ENCODE results near the gene TPCN2.

TPCN2 gene

DNA sequence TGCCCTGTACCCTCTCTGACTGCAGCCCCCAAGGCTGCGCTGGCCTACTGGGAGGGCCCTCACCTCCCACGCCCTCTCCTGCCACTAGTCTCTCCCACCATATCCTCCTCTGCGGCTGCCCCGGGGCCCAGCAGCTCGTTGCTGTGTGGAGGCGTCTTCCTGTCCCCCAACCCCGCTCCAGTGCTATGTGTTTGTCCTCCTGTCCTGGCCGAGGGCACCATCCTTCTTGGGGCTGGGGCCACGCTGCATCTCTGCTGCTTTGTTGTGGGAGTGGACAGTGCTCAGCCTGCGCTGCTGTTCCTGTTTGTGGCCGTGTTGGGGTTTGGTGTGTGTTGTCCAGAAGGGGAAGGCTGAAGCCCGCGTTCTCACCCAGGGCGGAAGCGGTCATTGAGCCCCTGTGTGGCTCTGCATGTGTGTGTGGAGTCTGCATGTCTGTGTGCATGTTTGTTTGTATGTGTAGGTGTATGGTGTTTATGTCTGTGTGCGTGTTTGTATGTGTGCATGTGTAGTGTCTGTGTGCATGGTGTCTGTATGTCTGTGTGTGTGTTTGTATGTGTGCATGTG is 15.7 kb downstream of the TPCN2 start:
- Histone ChIP-seq H3K4me3 (ENCODE audit: insufficient read depth, low read depth, low read length, poor library complexity, severe bottlenecking) (no peak overlapping the region), H3K27ac (ENCODE audit: insufficient read depth, low read length, poor library complexity, severe bottlenecking) (no peak overlapping the region), H3K36me3 (ENCODE audit: control insufficient read depth, insufficient read depth, low read length) (peaks cover 8% of the 10 kb centered on the region), H3K27me3 (replicated peaks; ENCODE audit: control insufficient read depth, insufficient read depth, low read length, poor library complexity, severe bottlenecking) (no peaks in the 10 kb centered on the region), H3K4me1 (ENCODE audit: control insufficient read depth, insufficient read depth, low read length, poor library complexity, severe bottlenecking) (no peaks in the 10 kb centered on the region), H3K9me3 (ENCODE audit: control insufficient read depth, low read length) (no peaks in the 10 kb centered on the region)
- no peak for DNase-seq

DNA sequence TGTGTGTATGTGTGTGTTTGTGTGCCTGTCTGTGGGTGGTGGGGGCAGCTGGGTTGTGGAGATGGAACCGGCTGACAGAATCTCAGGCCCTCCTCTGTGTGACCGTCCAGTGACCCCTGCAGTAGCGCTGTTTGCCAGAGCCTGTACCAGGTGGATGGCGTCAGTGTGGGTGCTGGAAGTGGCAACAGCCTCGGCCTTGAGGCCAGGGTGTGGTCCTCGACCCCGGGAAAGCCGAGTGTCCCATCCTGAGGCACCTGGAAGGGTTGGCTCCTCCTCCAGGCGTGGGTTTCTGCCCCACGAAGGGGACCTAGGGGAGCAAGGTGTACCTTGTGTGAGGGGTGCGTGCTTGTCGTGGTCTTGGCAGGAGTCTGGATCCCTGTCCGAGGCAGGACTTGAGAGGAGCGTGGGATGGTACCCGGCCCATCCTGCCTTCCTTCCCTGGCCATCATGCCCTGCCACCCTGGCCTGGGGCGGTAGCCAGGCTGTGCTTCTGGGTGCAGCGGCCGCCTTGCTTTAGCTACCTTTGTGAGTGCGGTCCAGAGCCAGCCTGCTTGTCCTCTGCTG is 16.5 kb downstream of the TPCN2 start:
- Histone ChIP-seq H3K27me3 (replicated peaks; ENCODE audit: control insufficient read depth, insufficient read depth, low read length, poor library complexity, severe bottlenecking) (no peaks in the 10 kb centered on the region), H3K9me3 (ENCODE audit: control insufficient read depth, low read length) (no peaks in the 10 kb centered on the region), H3K36me3 (ENCODE audit: control insufficient read depth, insufficient read depth, low read length) (peaks cover 4% of the 10 kb centered on the region), H3K27ac (ENCODE audit: insufficient read depth, low read length, poor library complexity, severe bottlenecking) (no peak overlapping the region), H3K4me1 (ENCODE audit: control insufficient read depth, insufficient read depth, low read length, poor library complexity, severe bottlenecking) (no peaks in the 10 kb centered on the region), H3K4me3 (ENCODE audit: insufficient read depth, low read depth, low read length, poor library complexity, severe bottlenecking) (no peak overlapping the region)
- no peak for DNase-seq

DNA sequence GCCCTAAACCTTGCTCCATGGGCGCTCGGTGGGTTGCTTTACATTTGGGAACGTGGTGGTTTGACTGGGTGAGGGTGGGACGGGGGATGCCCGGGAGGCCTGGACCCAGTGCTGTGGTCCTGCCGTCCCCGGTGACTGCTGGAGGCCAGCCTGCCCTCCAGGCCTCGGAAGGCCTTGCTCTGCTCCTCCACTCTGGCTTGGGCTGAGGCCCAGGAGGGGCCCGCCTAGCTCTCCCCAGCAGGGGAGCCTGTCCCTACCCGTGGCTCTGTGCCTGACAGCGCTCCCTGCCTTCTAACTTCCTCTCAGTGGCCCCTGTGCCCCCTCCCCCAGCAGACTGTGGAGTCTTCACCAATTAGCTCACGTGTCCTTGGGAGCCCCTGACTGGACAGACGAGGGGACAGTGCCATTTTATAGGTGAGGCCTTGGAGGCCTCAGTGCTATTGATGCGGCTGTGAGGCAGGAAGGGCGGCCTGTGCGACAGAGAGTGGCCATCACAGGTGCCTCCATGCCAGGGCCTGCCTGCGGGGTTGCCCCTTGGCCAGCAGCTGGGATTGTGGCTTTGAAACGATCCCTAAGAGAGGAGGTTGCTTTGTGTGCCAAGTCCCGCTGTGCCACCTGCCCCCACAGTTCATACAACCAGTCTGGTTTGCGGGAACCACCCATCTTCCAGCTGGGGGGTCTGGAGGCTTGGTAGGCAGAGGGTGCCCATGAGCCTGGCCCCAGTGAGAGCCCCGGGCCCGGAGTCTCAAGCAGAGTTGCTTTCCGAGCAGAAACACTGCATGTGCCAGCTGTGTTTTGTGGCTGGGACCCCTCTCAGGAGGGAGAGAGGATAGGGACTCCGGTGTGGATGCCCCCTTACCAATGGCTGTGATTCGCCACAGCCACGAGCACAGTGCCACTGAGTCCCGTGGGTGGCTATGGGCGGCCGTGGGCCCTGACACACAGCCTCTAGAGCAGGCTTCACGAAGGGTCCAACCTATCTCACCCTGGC is 17.7 kb downstream of the TPCN2 start:
- Histone ChIP-seq H3K36me3 (ENCODE audit: control insufficient read depth, insufficient read depth, low read length) (peaks cover 11% of the 10 kb centered on the region), H3K27ac (ENCODE audit: insufficient read depth, low read length, poor library complexity, severe bottlenecking) (no peak overlapping the region), H3K9me3 (ENCODE audit: control insufficient read depth, low read length) (no peaks in the 10 kb centered on the region), H3K27me3 (replicated peaks; ENCODE audit: control insufficient read depth, insufficient read depth, low read length, poor library complexity, severe bottlenecking) (no peaks in the 10 kb centered on the region), H3K4me1 (ENCODE audit: control insufficient read depth, insufficient read depth, low read length, poor library complexity, severe bottlenecking) (no peaks in the 10 kb centered on the region), H3K4me3 (ENCODE audit: insufficient read depth, low read depth, low read length, poor library complexity, severe bottlenecking) (no peak overlapping the region)
- no peak for DNase-seq

DNA sequence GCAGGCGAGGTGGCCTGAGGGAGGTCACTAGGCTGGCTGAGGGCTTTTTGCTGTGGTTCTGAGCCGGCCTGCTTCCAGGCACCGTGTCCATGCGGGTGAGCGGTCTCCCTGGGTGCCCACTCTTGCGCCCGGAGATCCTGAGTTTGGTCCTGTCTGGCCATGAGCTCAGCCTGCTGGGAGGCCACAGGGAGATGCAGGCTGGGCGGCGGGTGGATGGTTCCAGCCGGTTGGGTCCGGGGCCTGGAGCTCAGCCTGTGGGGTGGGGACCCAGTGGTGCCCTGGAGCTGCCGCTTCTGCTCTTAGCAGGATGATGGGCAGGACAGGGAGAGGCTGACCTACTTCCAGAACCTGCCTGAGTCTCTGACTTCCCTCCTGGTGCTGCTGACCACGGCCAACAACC is 18.5 kb downstream of the TPCN2 start:
- no peak overlapping the region for H3K4me3 ChIP-seq (ENCODE audit: insufficient read depth, low read depth, low read length, poor library complexity, severe bottlenecking)
- no peak for DNase-seq
- H3K36me3 ChIP-seq (ENCODE audit: control insufficient read depth, insufficient read depth, low read length), result peaks cover 11% of the 10 kb centered on the region
- no peaks in the 10 kb centered on the region for H3K4me1 ChIP-seq (ENCODE audit: control insufficient read depth, insufficient read depth, low read length, poor library complexity, severe bottlenecking)
- H3K27ac ChIP-seq (ENCODE audit: insufficient read depth, low read length, poor library complexity, severe bottlenecking), result no peak overlapping the region
- no peaks in the 10 kb centered on the region for H3K9me3 ChIP-seq (ENCODE audit: control insufficient read depth, low read length)
- no peaks in the 10 kb centered on the region for H3K27me3 ChIP-seq (replicated peaks; ENCODE audit: control insufficient read depth, insufficient read depth, low read length, poor library complexity, severe bottlenecking)

DNA sequence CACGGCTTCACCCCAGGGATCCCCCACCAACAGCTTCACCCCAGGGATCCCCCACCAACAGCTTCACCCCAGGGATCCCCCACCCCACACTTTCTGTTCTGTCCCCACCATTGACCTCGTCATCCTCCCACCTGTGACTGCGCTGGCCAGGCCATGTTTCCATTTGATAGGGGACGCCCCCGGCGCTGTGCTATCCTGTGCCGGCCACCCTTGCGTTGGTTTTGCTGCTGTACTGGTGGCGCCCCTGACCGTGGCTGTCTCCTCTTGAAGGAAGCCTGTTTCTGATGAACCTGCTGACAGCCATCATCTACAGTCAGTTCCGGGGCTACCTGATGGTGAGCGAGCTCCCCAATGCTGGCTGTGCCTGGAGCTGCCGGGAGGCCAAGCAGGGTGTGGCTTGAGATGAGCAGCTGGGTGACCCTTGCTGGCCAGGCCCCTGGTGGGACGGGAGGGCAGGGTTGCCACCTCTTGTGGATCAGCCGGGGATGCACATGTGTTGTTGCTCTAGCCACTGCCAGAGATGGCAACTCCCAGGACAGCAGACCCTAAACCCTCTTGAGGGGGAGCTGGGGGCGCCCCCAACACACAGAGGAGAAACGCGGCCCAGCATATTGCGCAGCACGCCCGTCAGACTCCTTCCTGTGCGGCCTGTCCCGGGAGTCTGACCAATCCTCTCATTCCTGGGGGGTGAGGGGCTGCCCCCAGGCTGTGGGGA is 22.5 kb downstream of the TPCN2 start:
- no peak for DNase-seq
- Histone ChIP-seq H3K27me3 (replicated peaks; ENCODE audit: control insufficient read depth, insufficient read depth, low read length, poor library complexity, severe bottlenecking) (no peaks in the 10 kb centered on the region), H3K4me1 (ENCODE audit: control insufficient read depth, insufficient read depth, low read length, poor library complexity, severe bottlenecking) (no peaks in the 10 kb centered on the region), H3K36me3 (ENCODE audit: control insufficient read depth, insufficient read depth, low read length) (peaks cover 13% of the 10 kb centered on the region), H3K27ac (ENCODE audit: insufficient read depth, low read length, poor library complexity, severe bottlenecking) (no peak overlapping the region), H3K9me3 (ENCODE audit: control insufficient read depth, low read length) (no peaks in the 10 kb centered on the region), H3K4me3 (ENCODE audit: insufficient read depth, low read depth, low read length, poor library complexity, severe bottlenecking) (no peak overlapping the region)

DNA sequence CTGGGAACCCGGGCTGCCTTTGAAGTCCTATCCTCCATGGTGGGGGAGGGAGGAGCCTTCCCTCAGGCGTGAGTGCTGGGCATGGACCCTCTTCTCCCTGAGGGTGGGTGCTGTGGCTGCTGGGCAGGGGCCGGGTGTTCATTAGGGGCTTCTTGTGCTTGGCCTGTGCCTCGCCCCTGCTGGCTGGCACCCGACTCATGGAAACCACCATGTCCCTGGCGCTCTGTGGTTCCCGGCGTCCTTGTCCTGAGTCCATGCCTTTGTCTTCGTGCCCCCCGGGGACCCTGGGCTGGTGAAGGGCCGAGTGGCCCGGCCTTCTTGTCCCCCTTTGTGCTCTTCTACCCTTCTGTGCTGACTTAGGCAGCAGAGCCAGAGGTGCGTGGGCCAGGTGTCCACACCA is 23.2 kb downstream of the TPCN2 start:
- H3K4me1 ChIP-seq (ENCODE audit: control insufficient read depth, insufficient read depth, low read length, poor library complexity, severe bottlenecking), result no peaks in the 10 kb centered on the region
- DNase-seq, result no peak
- no peak overlapping the region for H3K27ac ChIP-seq (ENCODE audit: insufficient read depth, low read length, poor library complexity, severe bottlenecking)
- no peaks in the 10 kb centered on the region for H3K27me3 ChIP-seq (replicated peaks; ENCODE audit: control insufficient read depth, insufficient read depth, low read length, poor library complexity, severe bottlenecking)
- H3K4me3 ChIP-seq (ENCODE audit: insufficient read depth, low read depth, low read length, poor library complexity, severe bottlenecking), result no peak overlapping the region
- no peaks in the 10 kb centered on the region for H3K9me3 ChIP-seq (ENCODE audit: control insufficient read depth, low read length)
- H3K36me3 ChIP-seq (ENCODE audit: control insufficient read depth, insufficient read depth, low read length), result peaks cover 13% of the 10 kb centered on the region

DNA sequence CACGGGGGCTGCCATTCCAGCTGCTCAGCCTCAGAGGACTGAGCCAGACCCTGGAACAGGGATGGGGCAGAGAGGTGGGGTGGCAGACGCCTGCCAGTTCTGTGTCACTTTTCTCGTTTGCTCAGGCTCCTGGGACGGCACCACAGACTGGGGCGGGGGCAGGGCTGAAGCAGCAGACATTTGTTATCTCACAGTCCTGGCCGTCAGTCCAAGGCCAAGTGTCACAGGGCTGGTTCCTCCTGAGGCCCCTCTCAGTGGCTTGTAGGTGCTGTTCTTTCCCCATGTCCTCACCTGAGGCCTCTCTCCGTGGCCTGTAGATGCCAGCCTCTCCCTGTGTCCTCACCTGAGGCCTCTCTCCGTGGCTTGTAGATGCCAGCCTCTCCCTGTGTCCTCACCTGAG is 24.7 kb downstream of the TPCN2 start:
- DNase-seq, result no peak

DNA sequence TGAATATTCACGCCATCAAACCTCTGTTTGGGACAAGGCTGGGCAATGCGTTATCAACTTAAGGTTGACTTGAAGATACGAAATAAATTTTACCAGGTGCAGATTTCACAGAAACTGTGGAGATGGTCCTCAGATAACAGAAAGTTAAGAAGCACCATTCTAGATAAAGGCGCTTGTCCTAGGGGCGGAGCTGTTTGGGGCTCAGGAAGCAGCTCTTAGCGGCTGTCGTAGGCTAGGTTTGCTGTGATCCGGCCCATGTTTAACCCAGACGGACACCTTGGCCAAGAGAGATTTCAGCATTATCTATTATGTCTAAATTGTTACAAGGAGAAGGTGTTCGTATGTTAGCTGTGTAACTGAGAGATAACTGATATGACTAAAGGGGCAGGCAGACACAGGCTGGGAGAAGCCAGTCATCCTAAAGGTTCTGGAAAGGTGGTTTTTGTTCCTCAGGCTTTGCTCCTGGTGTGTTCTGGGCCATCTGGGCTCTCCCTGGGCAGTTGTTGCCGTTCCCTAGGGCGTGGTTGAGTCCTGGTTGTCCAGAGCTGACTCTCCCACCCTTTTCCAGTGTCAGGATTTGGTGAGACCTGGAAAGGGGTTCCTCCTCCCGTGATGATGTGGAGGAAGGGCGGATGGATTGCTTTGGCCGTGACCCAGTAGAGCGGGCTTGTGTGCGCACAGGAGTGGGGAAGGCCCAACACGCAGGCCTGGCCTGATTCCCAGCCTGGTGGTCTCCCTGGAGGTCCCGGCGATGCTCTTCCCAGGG is 25.8 kb downstream of the TPCN2 start:
- no peak overlapping the region for H3K4me3 ChIP-seq (ENCODE audit: insufficient read depth, low read depth, low read length, poor library complexity, severe bottlenecking)
- no peak overlapping the region for H3K27ac ChIP-seq (ENCODE audit: insufficient read depth, low read length, poor library complexity, severe bottlenecking)
- no peaks in the 10 kb centered on the region for H3K9me3 ChIP-seq (ENCODE audit: control insufficient read depth, low read length)
- peaks cover 3% of the 10 kb centered on the region for H3K4me1 ChIP-seq (ENCODE audit: control insufficient read depth, insufficient read depth, low read length, poor library complexity, severe bottlenecking)
- H3K27me3 ChIP-seq (replicated peaks; ENCODE audit: control insufficient read depth, insufficient read depth, low read length, poor library complexity, severe bottlenecking), result no peaks in the 10 kb centered on the region
- DNase-seq, result no peak
- H3K36me3 ChIP-seq (ENCODE audit: control insufficient read depth, insufficient read depth, low read length), result peaks cover 13% of the 10 kb centered on the region

More for the DNA sequence above, 24.7 kb downstream of the TPCN2 start:
- H3K9me3 ChIP-seq (ENCODE audit: control insufficient read depth, low read length), result no peaks in the 10 kb centered on the region
- H3K27me3 ChIP-seq (replicated peaks; ENCODE audit: control insufficient read depth, insufficient read depth, low read length, poor library complexity, severe bottlenecking), result no peaks in the 10 kb centered on the region
- no peaks in the 10 kb centered on the region for H3K4me1 ChIP-seq (ENCODE audit: control insufficient read depth, insufficient read depth, low read length, poor library complexity, severe bottlenecking)
- no peak overlapping the region for H3K27ac ChIP-seq (ENCODE audit: insufficient read depth, low read length, poor library complexity, severe bottlenecking)
- no peak overlapping the region for H3K4me3 ChIP-seq (ENCODE audit: insufficient read depth, low read depth, low read length, poor library complexity, severe bottlenecking)
- H3K36me3 ChIP-seq (ENCODE audit: control insufficient read depth, insufficient read depth, low read length), result peaks cover 13% of the 10 kb centered on the region

DNA sequence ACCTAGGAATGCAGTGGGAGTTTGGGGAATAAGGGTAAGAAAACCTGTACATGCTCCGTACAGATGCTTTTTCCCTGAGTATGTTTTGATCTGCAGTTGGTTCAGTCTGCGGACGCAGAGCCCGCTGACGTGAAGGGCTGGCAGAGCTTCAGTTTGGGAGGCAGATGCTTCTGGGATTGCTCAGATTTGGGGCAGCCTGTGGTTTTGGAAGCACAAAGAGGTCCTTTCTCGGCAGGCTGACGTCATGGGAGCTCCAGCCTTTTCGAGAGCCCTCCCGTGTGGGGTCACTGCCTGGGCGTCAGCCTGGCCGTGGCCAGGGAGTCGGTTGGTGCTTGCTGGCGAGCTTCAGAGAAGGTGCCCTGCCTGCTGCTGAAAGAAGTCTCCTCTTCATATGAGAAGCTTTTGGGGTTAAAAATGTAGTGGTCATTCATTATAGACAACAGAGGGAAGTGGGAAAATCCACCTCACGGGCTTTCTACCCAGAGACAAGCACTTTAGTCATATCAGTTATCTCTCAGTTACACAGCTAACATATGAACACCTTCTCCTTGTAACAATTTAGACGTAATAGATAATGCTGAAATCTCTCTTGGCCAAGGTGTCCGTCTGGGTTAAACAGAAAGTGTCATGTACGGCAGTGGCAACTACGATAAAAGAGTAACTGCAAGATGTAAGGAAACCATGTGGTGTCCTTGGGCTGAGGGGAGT is 26.8 kb downstream of the TPCN2 start:
- Histone ChIP-seq H3K4me3 (ENCODE audit: insufficient read depth, low read depth, low read length, poor library complexity, severe bottlenecking) (no peak overlapping the region), H3K27me3 (replicated peaks; ENCODE audit: control insufficient read depth, insufficient read depth, low read length, poor library complexity, severe bottlenecking) (no peaks in the 10 kb centered on the region), H3K9me3 (ENCODE audit: control insufficient read depth, low read length) (no peaks in the 10 kb centered on the region), H3K36me3 (ENCODE audit: control insufficient read depth, insufficient read depth, low read length) (peaks cover 10% of the 10 kb centered on the region), H3K4me1 (ENCODE audit: control insufficient read depth, insufficient read depth, low read length, poor library complexity, severe bottlenecking) (peaks cover 13% of the 10 kb centered on the region), H3K27ac (ENCODE audit: insufficient read depth, low read length, poor library complexity, severe bottlenecking) (no peak overlapping the region)
- DNase-seq, result no peak

Data from effector memory CD4-positive, alpha-beta T cell (primary cell).